K562 (cell line): Measurements from ENCODE around the gene SYCP1. TPM values are rescaled to one million over a fixed set of nuclear protein-coding genes. Genes with fewer than 3 reads are reported as not detected.
A peak's percentile ranks its signal among the peaks of the same experiment; 100 is the strongest.

ENCODE experiments used
- ATAC-seq: fragments of 200-7000 bp; cut with Tn5 transposase; 3 replicates; pipeline ENCODE4 v1.9.1; 2020; ENCODE audit warnings: moderate library complexity
- BruUV-seq: library from RNA; stranded (reverse); fragments of 400-500 nt; replicated peaks from 2 replicates; lab custom pipeline; 2021; lab: Mats Ljungman, UMichigan
- CTCF ChIA-PET: fragments of 300-600 bp; formaldehyde crosslinking; extraction: SDS; loops from one replicate; lab custom pipeline; 2021; ENCODE audit warnings: low intra/inter-chr PET ratio; lab: Yijun Ruan, JAX
- POLR2A ChIA-PET: fragments of 300-600, 350-650 bp; sonication (Branson Sonifier 250); formaldehyde crosslinking; extraction: SDS; loops from one replicate; lab custom pipeline; 2021; ENCODE audit warnings: antibody characterized with exemption, inconsistent platforms; lab: Yijun Ruan, JAX
- DNase-seq, 4 experiments: peaks; one replicate each; pipeline versions ENCODE4 v3.0.0 to v3.0.0-alpha.2; 2011 to 2018; ENCODE audit warnings: low spot score in 3 of 4, mixed read lengths in 3 of 4; ENCODE audit errors: extremely low read depth in 1 of 4
- FAIRE-seq: peaks from 2 replicates; lab custom pipeline; 2011; peaks lifted over from hg19 to GRCh38; lab: Jason Lieb, UNC
- H2AFZ ChIP-seq: 2 replicates; pipeline ENCODE4 v1.6.0; 2011; ENCODE audit warnings: low read depth, low read length, control low read depth, inconsistent platforms
- H3K27ac ChIP-seq: fragments of 200-600 bp; 3 replicates; pipeline ENCODE4 v1.8.0; 2011; ENCODE audit warnings: low read depth, mild to moderate bottlenecking, control low read depth, inconsistent platforms, low read length, moderate library complexity, mixed read lengths; ENCODE audit errors: extremely low read depth
- H3K27me3 ChIP-seq, 2 experiments: fragments of 300-600 bp in 1 of 2; 2 replicates in 1 of 2; 3 replicates in 1 of 2; pipeline versions ENCODE4 v1.6.0 to v1.8.0; 2011; ENCODE audit warnings: inconsistent platforms in 2 of 2, low read length in 2 of 2, mild to moderate bottlenecking in 1 of 2, mixed read lengths in 1 of 2, moderate library complexity in 1 of 2; ENCODE audit not compliant: control insufficient read depth in 2 of 2, insufficient read depth in 2 of 2
- H3K36me3 ChIP-seq: fragments of 300-600 bp; 3 replicates; pipeline ENCODE4 v1.8.0; 2011; ENCODE audit warnings: mild to moderate bottlenecking, low read length, inconsistent platforms; ENCODE audit not compliant: control insufficient read depth, insufficient read depth
- H3K4me1 ChIP-seq, 2 experiments: fragments of 200-600 bp in 1 of 2; replicated peaks in 1 of 2; 2 replicates in 1 of 2; 3 replicates in 1 of 2; pipeline versions ENCODE4 v1.5.1 to v1.8.0; 2011; ENCODE audit warnings: inconsistent platforms in 2 of 2, low read length in 2 of 2, mild to moderate bottlenecking in 1 of 2, mixed read lengths in 1 of 2, moderate library complexity in 1 of 2; ENCODE audit not compliant: control insufficient read depth in 2 of 2, insufficient read depth in 2 of 2
- H3K4me2 ChIP-seq: 2 replicates; pipeline ENCODE4 v1.6.1; 2011; ENCODE audit warnings: low read length, control low read depth, inconsistent platforms, mixed read lengths; ENCODE audit not compliant: insufficient read depth
- H3K4me3 ChIP-seq: fragments of 200-600 bp; sonication (generic), shearing (Covaris generic); 2 replicates; pipeline ENCODE4 v1.5.1; 2016; ENCODE audit warnings: control low read depth, inconsistent platforms
- H3K79me2 ChIP-seq: fragments of 200-600 bp; 3 replicates; pipeline ENCODE4 v1.8.0; 2011; ENCODE audit warnings: low read length, inconsistent platforms; ENCODE audit not compliant: control insufficient read depth, insufficient read depth
- H3K9ac ChIP-seq, 2 experiments: 2 replicates each; pipeline versions ENCODE4 v1.6.0 to v1.6.1; 2011; ENCODE audit warnings: low read depth in 2 of 2, low read length in 2 of 2, control low read depth in 1 of 2, inconsistent platforms in 1 of 2, mild to moderate bottlenecking in 1 of 2, mixed read lengths in 1 of 2; ENCODE audit not compliant: insufficient read depth in 1 of 2
- H3K9me1 ChIP-seq: one replicate; pipeline ENCODE4 v1.6.0; 2011; ENCODE audit warnings: inconsistent platforms, mild to moderate bottlenecking, low read length, moderate library complexity; ENCODE audit not compliant: control insufficient read depth, insufficient read depth
- H3K9me3 ChIP-seq: replicated peaks from 2 replicates; pipeline ENCODE4 v1.5.1; 2011; ENCODE audit warnings: low read depth, low read length, inconsistent platforms; ENCODE audit not compliant: control insufficient read depth, insufficient read depth
- H4K20me1 ChIP-seq: replicated peaks from 2 replicates; pipeline ENCODE4 v1.6.1; 2011; ENCODE audit warnings: low read length, inconsistent platforms, mixed read lengths; ENCODE audit not compliant: control insufficient read depth, insufficient read depth
- CTCF ChIP-seq, 3 experiments: IDR thresholded peaks in 2 of 3; conservative IDR thresholded peaks in 1 of 3; 2 replicates each; pipeline ENCODE4 v1.5.1; 2011 to 2012; ENCODE audit warnings: low read length in 3 of 3, mild to moderate bottlenecking in 3 of 3, control low read depth in 2 of 3, improper control_type of control experiment in 1 of 3, inconsistent platforms in 1 of 3, low read depth in 1 of 3, mixed read lengths in 1 of 3, moderate library complexity in 1 of 3; ENCODE audit not compliant: insufficient read depth in 2 of 3
- KDM2B ChIP-seq: fragments of 250-450 bp; sonication (Bioruptor Pico); IDR thresholded peaks from 2 replicates; pipeline ENCODE4 v1.8.0; 2021; ENCODE audit warnings: mild to moderate bottlenecking, moderate library complexity
- ZNF318 ChIP-seq, 2 experiments: fragments of 450-650 bp; IDR thresholded peaks; 2 replicates each; pipeline ENCODE4 v1.6.1; 2016; ENCODE audit warnings: mild to moderate bottlenecking in 2 of 2, borderline replicate concordance in 1 of 2, low read depth in 1 of 2, moderate library complexity in 1 of 2
- WGBS: fragments of 100-300 bp; shearing (Covaris generic); methylation state at CpG from one replicate; pipeline ENCODE4 v1.1.6; 2016; ENCODE audit warnings: low coverage, mixed read lengths; ENCODE audit not compliant: insufficient coverage; ENCODE audit errors: missing lambda C conversion rate; 5-methylcytosine and 5-hydroxymethylcytosine counted together
- in situ Hi-C: fragments of 300-500 bp; cut with MboI; formaldehyde crosslinking; loops from 4 replicates; pipeline ENCODE4 v1.15.0; 2018; ENCODE audit warnings: inconsistent platforms, mixed read lengths
- intact Hi-C: fragments of 100-400 bp; cut with micrococcal nuclease; formaldehyde crosslinking; loops from 2 replicates; pipeline ENCODE4 v1.14.2; 2022
- polyA plus RNA-seq, 8 experiments: library from polyadenylated mRNA; depleted of rRNA in 4 of 8; stranded (reverse) in 5 of 8; unstranded in 3 of 8; fragments of >200 nt; fragmentation: Nextera tagmentation in 2 of 8; fragmentation: Illumina TruSeq in 1 of 8; extraction: Ambion mirVana in 2 of 8; extraction: Trizol in 1 of 8; gene quantifications; 2 replicates each; pipeline versions ENCODE4 v1.2.1 to v1.2.3, GENCODE V29; 2011 to 2014; ENCODE audit warnings: inconsistent platforms in 1 of 8, missing spikeins in 1 of 8
- total RNA-seq, 7 experiments: library from RNA; depleted of rRNA in 6 of 7; stranded (reverse); fragments of >200 nt in 6 of 7; fragmentation: Illumina TruSeq in 2 of 7; extraction: Trizol in 2 of 7; gene quantifications; 2 replicates each; pipeline versions ENCODE4 v1.2.1 to v1.2.3, GENCODE V29; 2011 to 2021; ENCODE audit warnings: low replicate concordance in 1 of 7

SYCP1 gene
- total and polyA plus RNA-seq, 9 of the 15 experiments (the other 6 are each of a cell fraction or from before 2014, with no cell fraction given): not detected

- Histone ChIP-seq H2AFZ (no peak overlapping the region), H3K9me1 (no peaks in the 10 kb centered on the region), H3K4me2 (no peak overlapping the region), H3K4me1 (no peaks in the 10 kb centered on the region), H3K9me3 (no peaks in the 10 kb centered on the region), H3K27me3 (no peaks in the 10 kb centered on the region), H3K36me3 (no peaks in the 10 kb centered on the region), H3K79me2 (no peaks in the 10 kb centered on the region), H3K27ac (no peak overlapping the region), H3K4me3 (no peak overlapping the region), H3K9ac (no peak overlapping the region), H4K20me1 (no peaks in the 10 kb centered on the region)
- WGBS: 2% methylated on average over 2 of the region's 2 CpGs
- intact Hi-C loops (no loop called here), in situ Hi-C loops (no loop called here)
- FAIRE-seq (no peak), DNase-seq (peak in 1 of 4 experiments; percentile 7), ATAC-seq (no peak)
- TF ChIP-seq CTCF (IDR thresholded peaks at IDR 0.05 in 2 of 3, conservative IDR thresholded peaks at IDR 0.05 in 1 of 3; ENCODE audit: insufficient read depth in 2 of 3, low read depth in 1 of 3, low read length in 3 of 3): peak in 1 of 3 experiments; percentile 25; a peak in 2 of 6 replicates
- TF ChIP-seq ZNF318 (IDR thresholded peaks at IDR 0.05; ENCODE audit: borderline replicate concordance in 1 of 2, low read depth in 1 of 2): no peak
- TF ChIP-seq KDM2B: no peak
- POLR2A ChIA-PET: no interaction called here
- CTCF ChIA-PET: interaction anchor here (0.7 to 1.2 kb wide), 2 partner anchors 20 to 61 kb away, joined by 3 to 5 read pairs; no protein-coding TSS in a partner anchor
- no TSS peak for BruUV-seq
These were observed 185.8 kb downstream of the SYCP1 start for GRCh38 chr1:115040501-115040900.
